Karpas-422 (cell line): Measurements from ENCODE around the gene ZSCAN2. TPM values are rescaled to one million over a fixed set of nuclear protein-coding genes. Genes with fewer than 3 reads are reported as not detected.

ENCODE experiments used
- DNase-seq: peaks from one replicate; pipeline ENCODE4 v3.0.0-alpha.2; 2015
- H2AFZ ChIP-seq: fragments of 200-600 bp; sonication (generic); 2 replicates; pipeline ENCODE4 v1.6.1; 2014; ENCODE audit warnings: antibody characterized with exemption, low read length, mixed read lengths
- H3K27ac ChIP-seq: fragments of 200-600 bp; sonication (generic); 2 replicates; pipeline ENCODE4 v1.5.1; 2014; ENCODE audit warnings: mild to moderate bottlenecking, low read length, moderate library complexity
- H3K27me3 ChIP-seq: fragments of 200-600 bp; sonication (generic); 2 replicates; pipeline ENCODE4 v1.6.1; 2014; ENCODE audit warnings: low read length, mixed read lengths
- H3K36me3 ChIP-seq: fragments of 200-600 bp; sonication (generic); 2 replicates; pipeline ENCODE4 v1.6.1; 2014; ENCODE audit warnings: low read length, mixed read lengths; ENCODE audit not compliant: insufficient read depth
- H3K4me1 ChIP-seq: fragments of 200-600 bp; sonication (generic); 2 replicates; pipeline ENCODE4 v1.6.1; 2014; ENCODE audit warnings: mild to moderate bottlenecking, low read length, mixed read lengths
- H3K4me2 ChIP-seq: fragments of 200-600 bp; sonication (generic); 2 replicates; pipeline ENCODE4 v1.6.1; 2014; ENCODE audit warnings: low read length, low read depth, mild to moderate bottlenecking; ENCODE audit not compliant: poor library complexity, severe bottlenecking
- H3K4me3 ChIP-seq: fragments of 200-600 bp; sonication (generic); 2 replicates; pipeline ENCODE4 v1.5.1; 2014; ENCODE audit warnings: mild to moderate bottlenecking, antibody characterized with exemption, low read length, mixed read lengths
- H3K79me2 ChIP-seq: fragments of 200-600 bp; sonication (generic); 2 replicates; pipeline ENCODE4 v1.6.1; 2014; ENCODE audit warnings: mild to moderate bottlenecking, low read length, mixed read lengths
- H3K9ac ChIP-seq: fragments of 200-600 bp; sonication (generic); 2 replicates; pipeline ENCODE4 v1.6.0; 2014; ENCODE audit warnings: low read length
- H3K9me2 ChIP-seq: fragments of 200-600 bp; sonication (generic), shearing (Covaris generic); replicated peaks from 2 replicates; pipeline ENCODE4 v1.6.0; 2014; ENCODE audit warnings: mild to moderate bottlenecking, low read length, moderate library complexity; ENCODE audit not compliant: insufficient read depth
- H3K9me3 ChIP-seq: fragments of 300-700, 200-600 bp; sonication (generic); 2 replicates; pipeline ENCODE4 v1.6.1; 2014; ENCODE audit warnings: low read length, mixed read lengths
- H4K20me1 ChIP-seq: fragments of 200-600 bp; sonication (generic); 2 replicates; pipeline ENCODE4 v1.6.1; 2014; ENCODE audit warnings: mild to moderate bottlenecking, antibody characterized with exemption, low read length, low read depth; ENCODE audit not compliant: insufficient read depth
- total RNA-seq: library from RNA; depleted of rRNA; stranded (reverse); fragments of >200 nt; shearing (Covaris generic); gene quantifications from 2 replicates; pipeline ENCODE4 v1.2.3, GENCODE V29; 2014; ENCODE audit warnings: low replicate concordance

ZSCAN2 gene
- total RNA-seq, 1 experiment from 2014 or later = 21.8 TPM

GRCh38 chr15:84648539-84648938 lies 47.7 kb downstream of the ZSCAN2 start:
- Histone ChIP-seq H3K36me3 (peaks cover 41% of the 10 kb centered on the region), H2AFZ (no peak overlapping the region), H4K20me1 (no peaks in the 10 kb centered on the region), H3K4me3 (no peak overlapping the region), H3K79me2 (peaks cover 18% of the 10 kb centered on the region), H3K4me1 (peaks cover 15% of the 10 kb centered on the region), H3K9me3 (no peaks in the 10 kb centered on the region), H3K27me3 (no peaks in the 10 kb centered on the region), H3K9ac (no peak overlapping the region), H3K9me2 (no peaks in the 10 kb centered on the region), H3K27ac (no peak overlapping the region), H3K4me2 (no peak overlapping the region)
- no peak for DNase-seq

GRCh38 chr15:84649706-84650105 lies 48.9 kb downstream of the ZSCAN2 start:
- peaks cover 22% of the 10 kb centered on the region for H3K79me2 ChIP-seq
- H3K9me3 ChIP-seq = no peaks in the 10 kb centered on the region
- no peak for DNase-seq
- no peak overlapping the region for H3K4me2 ChIP-seq
- H3K4me3 ChIP-seq = no peak overlapping the region
- H3K9me2 ChIP-seq = no peaks in the 10 kb centered on the region
- H3K27me3 ChIP-seq = no peaks in the 10 kb centered on the region
- H3K9ac ChIP-seq = no peak overlapping the region
- H3K4me1 ChIP-seq = peaks cover 15% of the 10 kb centered on the region
- H4K20me1 ChIP-seq = no peaks in the 10 kb centered on the region
- no peak overlapping the region for H2AFZ ChIP-seq
- peaks cover 35% of the 10 kb centered on the region for H3K36me3 ChIP-seq
- no peak overlapping the region for H3K27ac ChIP-seq

- Histone ChIP-seq H3K27ac (peak overlapping the region; percentile 62), H3K4me2 (peak overlapping the region; percentile 88), H3K4me3 (peak overlapping the region; percentile 84), H3K9me2 (no peaks in the 10 kb centered on the region), H3K36me3 (peaks cover 22% of the 10 kb centered on the region), H3K9ac (peak overlapping the region; percentile 88), H3K9me3 (no peaks in the 10 kb centered on the region), H3K4me1 (peaks cover 33% of the 10 kb centered on the region), H3K27me3 (no peaks in the 10 kb centered on the region), H2AFZ (peak overlapping the region; percentile 8; the same call in 1 of the 2 replicates), H4K20me1 (no peaks in the 10 kb centered on the region), H3K79me2 (peaks cover 22% of the 10 kb centered on the region)
- DNase-seq = peak; percentile 70
Measured at GRCh38 chr15:84653584-84653909, 52.7 kb downstream of the ZSCAN2 start.

- Histone ChIP-seq H3K9me2 (no peaks in the 10 kb centered on the region), H3K4me1 (peaks cover 39% of the 10 kb centered on the region), H3K27ac (peak within 1 kb of the TSS; percentile 62), H3K4me2 (peak within 1 kb of the TSS; percentile 88), H3K36me3 (peaks cover 17% of the 10 kb centered on the region), H2AFZ (peak within 1 kb of the TSS; percentile 42; the same call in 1 of the 2 replicates), H4K20me1 (no peaks in the 10 kb centered on the region), H3K9me3 (no peaks in the 10 kb centered on the region), H3K27me3 (no peaks in the 10 kb centered on the region), H3K9ac (peak within 1 kb of the TSS; percentile 88), H3K4me3 (peak within 1 kb of the TSS; percentile 84), H3K79me2 (peaks cover 22% of the 10 kb centered on the region)
- peak; percentile 98 for DNase-seq
Measured at GRCh38 chr15:84653910-84654688, 53.3 kb downstream of the ZSCAN2 start, which contains the start of gene WDR73. Gene WDR73 (minus strand): TSS chr15:84654283. CDS start chr15:84654274, 9 bp downstream.

GRCh38 chr15:84654689-84655453 lies 54.1 kb downstream of the ZSCAN2 start:
- H3K9me3 ChIP-seq = no peaks in the 10 kb centered on the region
- DNase-seq = peak; percentile 94
- no peaks in the 10 kb centered on the region for H3K9me2 ChIP-seq
- peaks cover 46% of the 10 kb centered on the region for H3K4me1 ChIP-seq
- peak overlapping the region; percentile 88 for H3K4me2 ChIP-seq
- H3K4me3 ChIP-seq = peak overlapping the region; percentile 84
- peaks cover 22% of the 10 kb centered on the region for H3K79me2 ChIP-seq
- H2AFZ ChIP-seq = no peak overlapping the region
- peak overlapping the region; percentile 88 for H3K9ac ChIP-seq
- no peaks in the 10 kb centered on the region for H4K20me1 ChIP-seq
- peaks cover 13% of the 10 kb centered on the region for H3K36me3 ChIP-seq
- H3K27me3 ChIP-seq = no peaks in the 10 kb centered on the region
- H3K27ac ChIP-seq = peak overlapping the region; percentile 62

- DNase-seq = no peak
- H3K4me1 ChIP-seq = peaks cover 56% of the 10 kb centered on the region
- H3K36me3 ChIP-seq = peaks cover 9% of the 10 kb centered on the region
- no peak overlapping the region for H2AFZ ChIP-seq
- no peaks in the 10 kb centered on the region for H3K9me3 ChIP-seq
- H3K4me2 ChIP-seq = no peak overlapping the region
- no peak overlapping the region for H3K9ac ChIP-seq
- H3K27me3 ChIP-seq = no peaks in the 10 kb centered on the region
- H3K9me2 ChIP-seq = no peaks in the 10 kb centered on the region
- H4K20me1 ChIP-seq = no peaks in the 10 kb centered on the region
- no peak overlapping the region for H3K27ac ChIP-seq
- peaks cover 19% of the 10 kb centered on the region for H3K79me2 ChIP-seq
- peak overlapping the region; percentile 68; the same call in 1 of the 2 replicates for H3K4me3 ChIP-seq
Measured at GRCh38 chr15:84656972-84657371, 56.2 kb downstream of the ZSCAN2 start.

GRCh38 chr15:84657748-84658079 lies 56.9 kb downstream of the ZSCAN2 start:
- no peaks in the 10 kb centered on the region for H3K27me3 ChIP-seq
- H3K4me2 ChIP-seq = peak overlapping the region; percentile 95
- H4K20me1 ChIP-seq = no peaks in the 10 kb centered on the region
- no peak overlapping the region for H2AFZ ChIP-seq
- H3K4me1 ChIP-seq = peaks cover 49% of the 10 kb centered on the region
- DNase-seq = no peak
- H3K79me2 ChIP-seq = peaks cover 12% of the 10 kb centered on the region
- H3K9me3 ChIP-seq = no peaks in the 10 kb centered on the region
- H3K4me3 ChIP-seq = peak overlapping the region; percentile 68
- H3K36me3 ChIP-seq = peaks cover 1% of the 10 kb centered on the region; the same call in 1 of the 2 replicates
- H3K9me2 ChIP-seq = no peaks in the 10 kb centered on the region
- H3K27ac ChIP-seq = no peak overlapping the region
- H3K9ac ChIP-seq = peak overlapping the region; percentile 79

GRCh38 chr15:84658080-84658787 lies 57.4 kb downstream of the ZSCAN2 start, which contains the start of gene NMB:
Gene NMB (minus strand): TSS chr15:84658199. CDS start chr15:84658152, 47 bp downstream.
- Histone ChIP-seq H3K27me3 (no peaks in the 10 kb centered on the region), H3K9me2 (no peaks in the 10 kb centered on the region), H3K4me2 (peak within 1 kb of the TSS; percentile 95), H3K27ac (peak within 1 kb of the TSS; percentile 73), H3K4me3 (peak within 1 kb of the TSS; percentile 68), H3K9ac (peak within 1 kb of the TSS; percentile 79), H3K9me3 (no peaks in the 10 kb centered on the region), H3K36me3 (no peaks in the 10 kb centered on the region), H2AFZ (peak within 1 kb of the TSS; percentile 55), H4K20me1 (no peaks in the 10 kb centered on the region), H3K79me2 (peaks cover 7% of the 10 kb centered on the region), H3K4me1 (peaks cover 44% of the 10 kb centered on the region)
- peak; percentile 95 for DNase-seq
